GM18511 (cell line): Measurements from ENCODE around the gene GSTO2.
A peak's percentile ranks its signal among the peaks of the same experiment; 100 is the strongest.

Experiments used
- ATAC-seq: cut with Tn5 transposase; IDR thresholded peaks from one replicate; pipeline ENCODE4 v1.9.1; 2021; ENCODE audit warnings: mild to moderate bottlenecking, moderate library complexity; ENCODE audit not compliant: unreplicated experiment

GSTO2 gene

DNA sequence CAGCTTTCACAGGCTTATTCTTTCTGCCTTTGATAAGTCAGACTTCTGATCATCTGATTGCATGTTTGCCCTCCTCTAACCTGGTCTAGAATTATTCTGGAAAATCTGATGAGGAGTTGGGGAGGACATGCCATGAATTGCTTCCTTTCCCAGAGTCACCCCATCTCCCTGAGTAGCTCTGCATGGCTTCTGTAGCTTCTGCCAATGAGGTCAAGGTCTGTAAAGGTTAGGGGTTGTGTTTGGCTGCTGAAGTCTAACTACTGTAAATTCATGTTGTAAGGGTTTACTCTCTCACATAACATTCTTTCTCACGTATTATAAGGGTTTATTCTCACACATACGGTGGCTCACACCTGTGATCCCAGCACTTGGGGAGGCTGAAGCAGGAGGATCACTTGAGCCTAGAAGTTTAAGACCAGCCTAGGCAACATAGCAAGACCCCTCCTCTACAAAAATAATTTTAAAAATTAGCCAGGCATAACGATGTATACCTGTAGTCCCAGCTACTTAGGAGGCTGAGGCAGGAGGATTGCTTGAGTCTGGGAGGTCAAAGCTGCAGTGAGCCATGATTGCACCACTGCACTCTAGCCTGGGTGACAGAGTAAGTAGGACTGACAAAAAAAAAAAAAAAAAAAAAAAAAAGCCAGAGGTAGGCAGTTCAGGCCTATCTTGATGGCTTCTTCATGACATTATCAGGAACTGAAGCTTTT lies 10.7 kb downstream of the GSTO2 start:
- no peak for ATAC-seq

DNA sequence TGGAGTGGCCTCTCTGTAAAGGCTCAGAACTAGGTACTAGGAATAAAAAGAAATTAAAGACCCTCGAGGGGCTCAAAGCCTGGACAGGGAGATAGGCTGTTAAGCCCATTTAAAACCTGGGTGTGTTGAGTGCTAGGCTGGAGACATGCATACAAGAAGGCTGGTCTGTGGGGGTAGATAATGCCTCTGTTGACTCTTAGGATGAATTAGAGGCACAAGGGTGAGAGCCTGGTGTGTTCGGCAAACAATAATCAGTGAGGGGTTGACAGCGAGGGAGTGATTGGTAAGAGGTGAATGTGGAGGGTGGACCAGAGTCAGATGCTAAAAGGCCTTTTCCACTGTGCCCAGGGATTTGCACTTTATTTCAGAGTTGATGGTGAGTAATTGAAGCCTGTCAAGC lies 12.7 kb downstream of the GSTO2 start:
- ATAC-seq, result no peak

DNA sequence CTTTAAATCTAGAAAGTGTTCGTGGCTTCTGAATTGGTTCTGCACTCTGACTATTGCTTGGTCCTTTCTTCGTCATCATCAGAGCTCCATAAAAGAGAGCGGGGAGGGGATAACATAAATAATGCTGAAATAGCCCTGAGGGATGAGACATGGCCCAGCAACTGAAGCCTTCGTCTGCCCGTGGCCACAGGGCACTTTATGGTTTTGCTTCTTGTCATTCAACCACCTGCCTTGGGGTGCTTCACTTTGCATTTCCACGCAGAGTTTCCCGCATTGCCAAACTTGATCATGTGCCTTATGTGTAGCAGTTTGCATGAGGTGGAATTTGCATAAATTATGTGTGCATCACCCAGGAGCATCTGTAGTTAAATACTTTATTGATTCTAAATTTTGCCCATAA lies 15.9 kb downstream of the GSTO2 start:
- no peak for ATAC-seq

DNA sequence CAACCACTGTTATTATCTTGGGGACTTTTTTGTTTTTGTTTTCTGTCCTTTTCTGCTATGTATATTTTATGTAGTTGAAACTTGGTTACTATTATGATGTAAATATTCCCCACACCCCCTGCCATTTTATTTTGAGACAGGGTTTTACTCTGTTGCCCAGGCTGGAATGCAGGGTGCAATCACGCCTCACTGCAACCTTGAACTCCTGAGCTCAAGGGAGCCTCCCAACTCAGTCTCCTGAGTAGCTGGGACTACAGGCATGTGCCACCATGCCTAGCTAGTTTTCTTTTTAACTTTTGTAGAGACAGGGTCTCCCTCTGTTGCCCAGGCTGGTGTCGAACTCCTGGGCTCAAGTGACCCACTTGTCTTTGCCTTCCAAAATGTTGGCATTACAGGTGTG lies 18.0 kb downstream of the GSTO2 start:
- no peak for ATAC-seq

DNA sequence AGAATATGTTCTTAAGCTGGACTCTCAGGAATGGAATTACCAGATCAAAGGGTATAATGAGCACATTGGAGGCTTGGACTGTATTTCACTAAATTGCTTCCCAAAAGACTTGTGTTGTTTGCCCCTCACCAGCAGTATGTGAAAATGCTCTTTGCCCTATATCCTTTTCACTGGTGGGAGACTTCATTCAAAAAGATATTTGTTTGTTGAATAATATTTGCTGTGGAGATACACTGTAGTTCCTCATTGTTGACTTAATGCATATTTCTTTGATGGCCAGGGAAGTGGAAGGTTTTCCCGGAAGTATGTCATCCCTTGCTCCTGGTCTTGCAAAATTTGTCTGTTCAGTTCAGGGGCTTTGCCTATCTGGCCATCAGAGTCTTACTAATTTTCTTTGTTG lies 19.4 kb downstream of the GSTO2 start:
- no peak for ATAC-seq

DNA sequence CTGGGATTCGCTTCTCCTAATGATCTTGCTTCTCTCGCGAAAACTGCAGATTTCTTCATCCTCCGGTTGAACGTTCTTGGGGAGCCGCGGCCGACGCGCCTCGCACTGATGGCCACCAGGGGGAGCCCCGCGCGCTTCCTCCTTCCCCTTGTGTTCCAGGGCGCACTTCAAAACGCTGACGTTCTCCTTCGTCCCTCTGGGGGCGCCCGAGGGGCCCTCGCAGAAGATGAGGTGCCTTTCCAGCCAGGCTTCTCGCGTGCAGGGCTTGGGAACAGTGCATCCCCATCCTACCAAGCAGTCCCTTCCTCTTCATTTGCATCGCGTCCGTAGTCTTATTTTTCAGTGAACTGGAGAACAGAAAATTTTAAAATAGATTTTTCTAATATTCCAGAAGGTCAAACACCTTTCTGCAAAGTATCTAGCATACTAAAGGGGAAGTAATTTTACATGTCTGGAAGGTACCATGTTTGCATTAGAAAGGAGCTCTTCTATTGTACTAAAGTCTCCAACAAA lies 22.5 kb downstream of the GSTO2 start:
- ATAC-seq, result peak; percentile 99

DNA sequence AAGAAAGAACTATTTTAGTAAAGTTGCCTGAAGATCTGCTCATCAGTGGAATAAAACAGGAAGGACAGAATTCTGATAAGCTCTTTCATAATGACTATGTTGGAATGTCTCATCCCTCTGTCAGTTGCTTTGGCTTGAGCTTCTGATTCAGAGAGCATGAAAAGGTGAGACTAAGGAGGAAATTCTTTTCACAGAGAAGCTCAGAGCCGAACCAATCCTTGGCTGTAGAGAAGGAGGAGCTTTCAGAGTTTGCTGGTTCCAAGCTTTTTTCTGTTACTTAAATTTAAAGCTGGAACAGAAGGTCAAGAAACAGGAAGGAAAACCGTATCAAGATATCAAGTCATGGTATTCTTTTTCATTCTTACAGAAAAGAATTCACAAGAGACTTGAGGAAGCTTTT lies 24.0 kb downstream of the GSTO2 start:
- no peak for ATAC-seq

DNA sequence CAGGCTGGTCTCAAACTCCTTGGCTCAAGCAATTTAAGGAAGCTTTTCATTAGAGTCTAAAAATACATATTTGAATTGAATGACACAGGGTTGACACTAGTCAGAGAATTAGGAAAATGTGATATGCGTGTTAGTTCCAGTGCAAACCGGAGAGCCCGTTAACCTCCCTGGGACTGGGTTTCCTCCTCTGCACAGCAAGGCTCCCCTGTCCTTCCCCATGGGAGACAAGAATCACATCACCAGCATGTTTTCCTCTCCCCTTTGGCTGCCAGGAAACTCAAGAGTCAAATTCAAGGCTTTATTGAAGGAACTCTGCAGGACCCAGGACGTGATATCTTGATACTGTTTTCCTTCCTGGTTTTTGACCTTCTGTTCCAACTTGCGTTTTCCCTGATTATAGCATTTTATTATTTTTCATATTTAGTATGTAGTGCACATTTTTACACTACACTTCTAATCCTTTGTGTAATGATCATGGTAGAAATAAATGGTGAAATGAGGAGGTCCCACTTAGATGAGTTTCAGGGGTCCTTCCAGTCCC lies 24.9 kb downstream of the GSTO2 start:
- no peak for ATAC-seq

DNA sequence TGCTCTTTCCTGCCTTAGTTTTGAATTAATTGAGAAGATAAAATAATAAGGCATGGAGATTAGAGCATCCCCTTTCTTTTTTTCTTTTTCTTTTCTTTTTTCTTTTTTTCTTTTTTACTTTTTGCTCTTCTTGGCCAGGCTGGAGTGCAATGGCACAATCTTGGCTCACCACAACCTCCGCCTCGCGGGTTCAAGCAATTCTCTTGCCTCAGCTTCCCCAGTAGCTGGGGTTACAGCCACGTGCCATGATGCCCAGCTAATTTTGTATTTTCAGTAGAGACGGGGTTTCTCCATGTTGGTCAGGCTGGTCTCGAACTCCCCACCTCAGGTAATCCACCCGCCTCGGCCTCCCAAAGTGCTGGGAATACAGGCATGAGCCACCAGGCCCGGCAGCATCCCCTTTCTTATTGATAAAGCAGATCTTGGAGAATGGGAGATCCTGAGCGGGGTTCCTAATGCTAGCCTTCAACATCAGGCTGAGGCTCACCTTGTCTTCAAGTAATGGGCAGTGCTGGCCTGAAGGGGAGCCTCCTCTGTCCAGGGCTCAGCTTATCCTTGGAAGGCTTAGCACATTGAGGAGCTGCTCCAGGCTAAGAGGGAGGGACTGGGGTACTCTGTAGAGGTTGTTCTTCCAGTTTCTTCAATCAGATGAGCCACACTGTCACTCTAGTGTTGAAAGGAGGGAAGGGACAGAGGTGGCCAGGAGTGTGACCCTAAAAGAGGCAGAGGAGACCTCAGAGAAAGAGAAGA lies 27.9 kb downstream of the GSTO2 start:
- no peak for ATAC-seq

DNA sequence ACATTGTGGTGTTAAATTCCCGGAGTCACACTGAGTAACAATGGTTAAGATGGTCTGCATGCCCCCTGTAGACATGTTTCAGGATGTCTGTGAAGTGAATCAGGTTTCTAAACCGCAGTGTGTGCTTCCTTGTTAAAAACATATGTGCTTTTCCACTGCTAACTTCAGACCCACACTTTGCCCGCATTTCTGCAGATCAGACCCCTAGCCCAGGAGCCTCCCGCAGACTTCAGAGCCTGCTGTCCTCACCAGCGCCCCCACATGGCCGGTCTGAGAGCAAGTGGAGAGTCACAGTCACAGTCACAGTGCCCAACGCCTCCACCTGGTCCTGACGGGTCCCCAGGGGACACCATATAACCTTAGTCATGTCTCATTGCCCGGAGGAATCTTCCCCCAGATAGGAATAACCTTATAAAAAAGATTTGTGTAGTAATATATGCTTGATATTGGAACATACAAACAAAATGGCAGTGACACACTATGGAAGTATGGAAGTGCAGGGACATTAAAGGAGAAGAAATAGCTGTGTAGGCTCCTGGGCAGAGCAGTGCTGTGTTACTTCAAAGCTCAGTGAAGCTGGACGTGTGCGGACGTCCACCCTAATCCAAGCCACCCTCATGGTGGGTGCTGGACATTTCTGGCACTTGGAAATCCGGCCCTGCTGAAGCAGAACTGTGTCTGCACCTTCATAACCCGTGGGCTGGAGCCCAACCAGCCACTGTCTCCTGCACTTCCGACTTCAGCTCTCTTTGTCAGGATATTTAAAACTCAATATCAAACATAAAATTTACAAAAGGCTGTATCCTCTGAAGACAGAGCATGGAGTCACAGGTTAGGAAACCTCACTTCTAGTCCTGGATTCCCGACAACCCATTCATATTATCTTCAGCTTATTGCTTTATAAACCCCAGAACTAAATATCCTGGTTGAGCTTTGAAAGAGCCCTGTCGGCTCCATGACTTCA lies 29.0 kb downstream of the GSTO2 start:
- no peak for ATAC-seq

DNA sequence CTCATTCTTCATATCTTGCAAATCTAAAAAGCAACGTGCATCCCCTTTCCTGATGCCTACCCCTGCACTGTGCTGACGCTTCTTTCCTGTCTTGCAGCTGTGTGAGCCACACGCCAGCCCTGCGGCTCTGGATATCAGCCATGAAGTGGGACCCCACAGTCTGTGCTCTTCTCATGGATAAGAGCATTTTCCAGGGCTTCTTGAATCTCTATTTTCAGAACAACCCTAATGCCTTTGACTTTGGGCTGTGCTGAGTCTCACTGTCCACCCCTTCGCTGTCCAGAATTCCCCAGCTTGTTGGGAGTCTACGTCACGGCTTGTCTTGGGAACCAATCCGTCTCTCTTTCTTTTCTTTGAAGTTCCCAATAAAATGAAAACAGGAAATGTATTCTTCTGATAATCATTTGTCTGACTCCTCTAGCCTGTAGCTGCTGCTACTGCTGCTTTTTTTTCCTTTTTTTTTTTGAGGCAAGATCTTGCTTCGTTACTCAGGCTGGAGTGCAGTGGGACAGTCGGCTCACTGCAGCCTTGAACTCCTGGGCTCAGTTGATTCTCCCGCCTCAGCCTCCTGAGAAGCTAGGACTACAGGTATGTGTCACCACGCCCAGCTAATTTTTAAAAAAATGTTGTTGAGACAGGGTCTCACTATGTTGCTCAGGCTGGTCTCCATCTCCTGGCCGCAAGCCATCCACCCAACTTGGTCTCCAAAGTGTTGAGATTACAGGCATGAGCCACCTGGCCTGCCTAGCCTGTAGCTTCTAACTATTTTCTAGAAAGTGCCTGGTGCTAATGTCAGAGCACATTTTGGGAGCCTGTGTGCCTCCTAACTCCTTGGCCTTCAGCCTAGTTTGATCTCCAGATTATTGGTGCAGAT lies 30.3 kb downstream of the GSTO2 start:
- no peak for ATAC-seq

DNA sequence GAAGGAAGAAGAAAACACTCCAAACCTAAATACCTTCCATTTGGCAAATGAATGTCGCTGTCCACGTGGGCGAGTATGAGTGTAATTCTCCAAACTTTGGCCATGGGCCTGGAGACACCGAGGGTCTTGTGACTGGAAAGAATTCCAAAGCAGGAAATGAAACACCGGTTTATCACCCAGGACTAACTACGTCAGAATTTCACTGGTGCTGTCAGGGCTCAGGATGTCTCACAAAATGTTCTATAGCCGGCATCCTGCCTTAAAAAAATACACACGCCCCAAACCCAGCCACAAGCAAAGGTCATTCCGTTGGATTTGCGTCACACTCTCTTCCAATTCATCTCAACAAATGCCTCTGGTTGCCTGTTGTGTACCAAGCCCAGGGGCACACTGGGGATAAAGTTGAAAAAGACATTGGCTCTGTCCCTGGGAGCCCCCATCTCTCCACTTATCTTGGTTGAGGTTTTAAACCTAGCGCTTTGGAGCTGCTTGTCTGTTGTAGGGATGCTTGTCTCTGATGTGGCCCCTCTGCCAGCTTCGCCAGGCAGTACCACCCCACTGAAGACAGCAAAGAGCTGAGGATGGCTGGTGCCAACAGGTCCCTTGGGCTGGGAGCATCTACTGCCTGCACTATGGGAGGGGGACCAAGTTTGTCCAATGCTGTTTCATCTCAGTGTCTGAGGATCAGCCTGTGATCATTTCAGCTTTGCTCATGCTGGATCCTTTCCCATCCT lies 31.2 kb downstream of the GSTO2 start:
- ATAC-seq, result no peak

DNA sequence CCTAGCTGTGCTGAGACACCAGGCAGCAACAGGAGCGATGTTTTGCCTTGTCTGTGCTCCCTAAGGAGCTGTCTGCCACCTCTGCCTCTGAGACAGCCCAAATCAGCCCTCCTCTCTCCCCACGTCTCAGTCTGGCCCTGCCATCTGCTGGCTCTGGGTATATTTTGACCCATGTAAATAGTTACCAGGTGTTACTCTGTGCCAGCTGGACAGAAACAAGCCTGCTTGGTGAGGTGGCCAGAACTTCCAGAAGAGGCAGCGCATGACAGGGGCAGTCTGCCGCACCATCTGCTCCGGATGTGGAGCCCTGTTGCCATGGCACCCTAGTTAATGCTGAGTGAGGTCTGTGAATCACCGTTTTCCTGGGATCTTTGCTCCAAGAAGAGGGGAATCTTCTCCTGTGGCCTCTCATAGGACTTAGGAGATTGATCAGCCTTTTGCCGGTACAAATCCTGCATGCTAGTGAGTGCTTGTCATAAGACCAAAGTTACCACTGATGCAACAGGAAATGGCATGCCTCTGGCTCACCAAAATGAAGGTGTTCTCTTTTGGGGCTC lies 31.8 kb downstream of the GSTO2 start:
- no peak for ATAC-seq

DNA sequence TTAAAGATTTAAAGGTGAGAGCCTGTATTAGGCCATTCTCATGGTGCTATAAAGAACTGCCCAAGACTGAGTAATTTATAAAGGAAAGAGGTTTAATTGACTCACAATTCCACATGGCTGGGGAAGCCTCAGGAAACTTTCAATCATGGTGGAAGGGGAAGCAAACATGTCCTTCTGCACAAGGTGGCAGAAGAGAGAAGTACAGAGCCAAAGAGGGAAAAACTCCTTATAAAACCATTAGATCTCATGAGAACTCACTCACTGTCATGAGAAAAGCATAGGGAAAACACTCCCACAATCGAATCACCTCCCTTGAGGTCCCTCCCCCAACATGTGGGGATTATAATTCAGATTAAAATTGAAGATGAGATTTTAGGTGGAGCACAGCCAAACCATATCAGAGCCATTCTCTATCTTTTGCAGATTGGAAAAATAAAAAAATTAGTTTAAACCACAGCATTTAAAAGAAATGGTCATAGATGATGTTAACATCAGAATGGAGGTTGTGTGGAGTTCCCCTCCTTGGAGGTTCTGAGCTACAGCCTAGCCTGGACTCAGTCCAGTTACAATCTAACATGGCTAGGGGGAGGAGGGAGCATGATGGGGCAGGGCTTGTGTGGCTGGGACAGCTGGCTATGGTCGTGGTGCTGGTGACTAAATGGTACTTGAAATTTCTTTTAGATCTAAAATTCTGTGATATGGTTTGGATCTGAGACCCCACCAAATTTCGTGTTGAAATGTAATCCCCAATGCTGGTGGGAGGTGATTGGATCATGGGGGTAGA lies 33.1 kb downstream of the GSTO2 start:
- no peak for ATAC-seq

DNA sequence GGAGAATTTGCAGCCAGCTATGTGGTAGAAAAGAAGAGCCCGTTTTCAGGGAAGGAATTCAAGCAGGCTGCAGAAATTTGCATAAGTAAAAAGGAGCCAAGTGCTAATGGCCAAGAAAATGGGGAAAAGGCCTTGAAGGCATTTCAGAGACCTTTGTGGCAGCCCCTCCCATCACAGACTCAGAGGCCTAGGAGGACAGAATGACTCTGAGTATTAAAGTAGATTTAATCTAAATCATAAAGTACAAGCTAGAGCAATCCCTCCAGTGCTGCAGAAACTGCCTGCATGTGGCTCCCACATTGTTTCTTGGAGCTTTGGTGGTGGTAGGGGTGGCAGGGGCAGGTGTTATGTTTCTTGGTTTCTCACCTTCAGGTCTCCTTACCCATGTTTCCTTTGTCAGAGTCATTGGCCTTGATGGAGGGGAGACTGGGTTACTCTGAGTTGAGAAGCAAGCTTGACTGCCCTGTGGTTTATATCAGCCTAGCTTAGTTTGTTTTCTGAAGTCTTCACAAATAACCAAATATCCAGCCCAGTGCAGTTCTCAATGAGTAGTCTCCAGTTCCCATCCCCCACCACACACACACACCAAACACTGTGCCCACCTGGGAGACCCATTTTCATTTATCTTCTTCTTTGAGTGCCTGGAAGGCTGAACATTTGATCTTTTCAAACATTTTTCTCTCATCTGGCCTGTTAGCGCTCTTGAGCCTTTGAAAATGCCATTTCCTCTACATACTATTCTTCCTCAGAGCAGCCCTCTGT lies 34.8 kb downstream of the GSTO2 start:
- ATAC-seq, result no peak

DNA sequence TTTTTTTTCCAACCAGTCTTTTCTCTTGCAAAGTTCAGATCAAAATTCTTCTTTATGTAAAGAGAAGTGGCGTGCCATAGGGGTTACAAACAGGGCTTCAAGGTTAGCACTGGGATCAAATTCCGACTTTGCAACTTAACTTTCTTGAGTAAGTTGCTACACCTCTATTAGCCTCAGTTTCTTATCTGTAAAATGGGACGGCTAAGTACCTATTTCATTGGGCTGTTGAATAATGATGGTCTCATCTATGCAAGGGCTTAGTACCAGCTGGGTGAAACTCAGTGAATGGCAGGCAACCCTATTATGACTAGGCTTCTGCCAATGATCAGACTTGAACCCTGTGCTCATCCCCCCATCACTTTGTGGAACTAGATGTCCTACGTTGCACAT lies 35.4 kb downstream of the GSTO2 start:
- no peak for ATAC-seq

DNA sequence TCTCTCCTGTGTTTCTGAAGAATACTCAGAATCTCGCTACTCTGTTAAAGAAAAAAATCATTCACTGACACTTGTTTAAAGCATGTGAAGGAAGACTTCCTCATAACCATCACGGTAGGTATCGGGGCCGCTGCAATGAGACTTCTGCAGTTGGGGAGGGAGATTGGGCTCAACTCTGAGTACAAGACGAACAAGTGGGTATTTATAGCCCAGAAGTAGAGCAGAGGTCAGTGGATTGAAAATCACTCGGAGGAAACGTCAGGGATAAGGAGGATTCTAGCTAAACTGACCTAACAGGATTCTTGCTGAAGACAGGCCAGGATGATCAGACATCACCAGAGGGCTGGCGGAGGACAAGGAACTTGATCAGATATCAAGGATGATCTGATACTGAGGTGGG lies 35.9 kb downstream of the GSTO2 start:
- ATAC-seq, result no peak

DNA sequence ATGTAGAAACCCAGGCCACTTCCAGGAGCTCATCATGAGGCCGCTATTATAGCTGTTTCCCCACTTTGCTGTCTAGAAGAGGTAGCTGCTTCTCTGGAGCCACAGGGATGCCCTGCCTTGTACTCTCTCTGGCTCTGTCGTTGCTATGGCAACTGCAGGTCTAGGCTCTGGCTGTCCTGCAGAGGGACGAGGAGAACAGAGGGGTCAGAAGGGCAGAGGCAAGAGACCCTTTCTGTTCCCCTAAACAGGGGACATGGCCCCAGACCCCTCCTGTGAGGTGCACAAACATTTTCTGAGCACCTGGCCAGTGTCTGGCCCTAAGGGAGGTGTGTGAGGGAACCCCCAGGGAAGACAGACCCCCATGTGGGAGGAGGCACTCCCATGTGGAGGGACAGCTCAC lies 37.9 kb downstream of the GSTO2 start:
- no peak for ATAC-seq
